Activated CD4-positive, CD25-positive, alpha-beta regulatory T cell (primary cell): Measurements from ENCODE around the gene RNF25.

ENCODE experiments used
- DNase-seq, 4 experiments: peaks; one replicate each; lab custom pipeline; 2025; lab: John Stamatoyannopoulos, UW

Gene RNF25

DNA sequence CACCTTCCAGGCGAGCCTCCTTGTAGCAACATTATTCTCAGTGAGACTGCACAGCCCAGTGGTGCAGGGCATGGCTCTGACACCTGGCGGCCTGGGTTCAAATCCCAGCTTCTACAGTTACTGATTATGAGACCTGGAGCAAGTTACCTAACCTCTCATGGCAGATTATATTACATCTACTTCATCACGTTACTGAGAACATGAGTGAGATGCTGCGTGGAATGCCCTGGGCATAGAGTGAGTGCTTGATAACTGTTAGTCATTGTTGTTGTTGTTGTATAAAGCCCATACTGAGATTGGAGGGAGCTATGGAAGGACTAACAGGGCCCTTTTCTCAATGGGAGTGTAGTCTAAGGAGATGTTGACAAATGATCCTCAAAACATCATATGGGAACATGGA lies 45.4 kb downstream of the RNF25 start:
- no peak for DNase-seq

GRCh38 chr2:218623366-218623705 lies 48.5 kb downstream of the RNF25 start:
- DNase-seq: no peak

- no peak for DNase-seq
Measured at GRCh38 chr2:218622606-218623365, 49.0 kb downstream of the RNF25 start.

GRCh38 chr2:218621007-218621406 lies 50.8 kb downstream of the RNF25 start:
- no peak for DNase-seq

- no peak for DNase-seq
Measured at GRCh38 chr2:218618102-218618860, 53.5 kb downstream of the RNF25 start.

- no peak for DNase-seq
Measured at GRCh38 chr2:218615868-218616315, 55.9 kb downstream of the RNF25 start.
